ENCODE results near the gene ABHD11. TPM values are rescaled to one million over a fixed set of nuclear protein-coding genes. Genes with fewer than 3 reads are reported as not detected.
"Not testable (repeated sequence)": the region's sequence is repeated elsewhere in the genome, so short reads cannot be mapped to it uniquely, and the experiment has no call there.

The ABHD11 gene
- total RNA-seq, 1 donor = 8.2 TPM

DNA sequence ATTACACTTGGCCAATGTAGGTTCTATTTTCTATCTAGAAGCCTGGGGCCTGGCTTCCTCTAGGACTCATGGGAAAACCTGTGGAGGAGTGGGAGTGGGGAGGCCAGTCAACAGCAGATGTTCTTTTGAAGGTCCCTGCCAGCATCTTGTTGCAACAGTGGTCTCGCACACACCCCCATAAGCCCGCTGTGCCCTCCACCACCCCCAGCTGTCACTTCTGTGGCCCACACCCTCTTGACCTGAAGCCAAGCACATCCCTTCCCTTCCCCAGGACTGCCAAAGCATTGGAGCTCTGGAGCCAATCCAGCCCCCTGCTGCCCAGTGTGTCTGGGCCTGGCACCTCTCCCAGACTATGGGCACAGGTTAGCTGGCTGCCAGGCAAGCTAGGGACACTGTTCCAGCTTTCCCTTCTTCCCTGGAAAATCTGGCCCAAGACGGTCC is 17.2 kb downstream of the ABHD11 start:
- H3K4me3 ChIP-seq (ENCODE audit: low read depth, low read length) = no peak overlapping the region
- DNase-seq (ENCODE audit: low read depth) = no peak
- TF ChIP-seq, protein P1, sequence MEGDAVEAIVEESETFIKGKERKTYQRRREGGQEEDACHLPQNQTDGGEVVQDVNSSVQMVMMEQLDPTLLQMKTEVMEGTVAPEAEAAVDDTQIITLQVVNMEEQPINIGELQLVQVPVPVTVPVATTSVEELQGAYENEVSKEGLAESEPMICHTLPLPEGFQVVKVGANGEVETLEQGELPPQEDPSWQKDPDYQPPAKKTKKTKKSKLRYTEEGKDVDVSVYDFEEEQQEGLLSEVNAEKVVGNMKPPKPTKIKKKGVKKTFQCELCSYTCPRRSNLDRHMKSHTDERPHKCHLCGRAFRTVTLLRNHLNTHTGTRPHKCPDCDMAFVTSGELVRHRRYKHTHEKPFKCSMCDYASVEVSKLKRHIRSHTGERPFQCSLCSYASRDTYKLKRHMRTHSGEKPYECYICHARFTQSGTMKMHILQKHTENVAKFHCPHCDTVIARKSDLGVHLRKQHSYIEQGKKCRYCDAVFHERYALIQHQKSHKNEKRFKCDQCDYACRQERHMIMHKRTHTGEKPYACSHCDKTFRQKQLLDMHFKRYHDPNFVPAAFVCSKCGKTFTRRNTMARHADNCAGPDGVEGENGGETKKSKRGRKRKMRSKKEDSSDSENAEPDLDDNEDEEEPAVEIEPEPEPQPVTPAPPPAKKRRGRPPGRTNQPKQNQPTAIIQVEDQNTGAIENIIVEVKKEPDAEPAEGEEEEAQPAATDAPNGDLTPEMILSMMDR (IDR thresholded peaks at IDR 0.05; ENCODE audit: insufficient read depth, low read depth, low read length) = no peak

DNA sequence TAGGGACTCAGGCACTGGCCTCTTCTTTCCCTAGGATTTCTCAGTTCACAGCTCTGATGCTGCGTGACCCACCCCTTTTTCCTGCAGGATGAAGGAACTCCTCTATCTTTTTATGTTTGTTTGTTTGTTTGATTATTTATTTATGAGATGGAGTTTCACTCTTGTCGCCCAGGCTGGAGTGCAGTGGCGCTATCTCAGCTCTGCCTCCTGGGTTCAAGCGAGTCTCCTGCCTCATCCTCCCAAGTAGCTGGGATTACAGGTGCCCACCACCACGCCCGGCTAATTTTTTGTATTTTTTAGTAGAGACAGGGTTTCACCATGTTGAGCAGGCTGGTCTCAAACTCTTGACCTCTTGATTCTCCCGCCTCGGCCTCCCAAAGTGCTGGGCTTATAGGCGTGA is 18.2 kb downstream of the ABHD11 start:
- not testable (repeated sequence) for DNase-seq (ENCODE audit: low read depth); H3K4me3 ChIP-seq (ENCODE audit: low read depth, low read length)

DNA sequence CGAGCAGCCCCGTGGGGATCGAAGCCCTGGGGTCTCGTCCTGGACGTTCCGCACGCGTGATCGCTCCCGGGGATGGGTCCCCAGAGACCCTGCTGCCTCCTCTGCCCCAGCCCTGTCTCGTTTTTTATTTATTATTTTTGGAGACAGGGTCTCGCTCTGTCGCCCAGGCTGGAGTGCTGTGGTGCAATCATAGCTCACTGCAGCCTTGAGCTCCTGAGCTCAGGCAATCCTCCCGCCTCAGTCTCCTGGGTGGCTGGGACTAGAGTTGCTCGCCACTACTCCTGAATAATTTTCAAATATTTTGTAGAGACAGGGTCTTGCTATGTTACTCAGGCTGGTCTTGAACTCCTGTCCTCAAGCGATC is 18.8 kb downstream of the ABHD11 start:
- TF ChIP-seq, protein P1 (IDR thresholded peaks at IDR 0.05; ENCODE audit: insufficient read depth, low read depth, low read length) = no peak
- peak overlapping the region; percentile 60 for H3K4me3 ChIP-seq (ENCODE audit: low read depth, low read length)
- no peak for DNase-seq (ENCODE audit: low read depth)

DNA sequence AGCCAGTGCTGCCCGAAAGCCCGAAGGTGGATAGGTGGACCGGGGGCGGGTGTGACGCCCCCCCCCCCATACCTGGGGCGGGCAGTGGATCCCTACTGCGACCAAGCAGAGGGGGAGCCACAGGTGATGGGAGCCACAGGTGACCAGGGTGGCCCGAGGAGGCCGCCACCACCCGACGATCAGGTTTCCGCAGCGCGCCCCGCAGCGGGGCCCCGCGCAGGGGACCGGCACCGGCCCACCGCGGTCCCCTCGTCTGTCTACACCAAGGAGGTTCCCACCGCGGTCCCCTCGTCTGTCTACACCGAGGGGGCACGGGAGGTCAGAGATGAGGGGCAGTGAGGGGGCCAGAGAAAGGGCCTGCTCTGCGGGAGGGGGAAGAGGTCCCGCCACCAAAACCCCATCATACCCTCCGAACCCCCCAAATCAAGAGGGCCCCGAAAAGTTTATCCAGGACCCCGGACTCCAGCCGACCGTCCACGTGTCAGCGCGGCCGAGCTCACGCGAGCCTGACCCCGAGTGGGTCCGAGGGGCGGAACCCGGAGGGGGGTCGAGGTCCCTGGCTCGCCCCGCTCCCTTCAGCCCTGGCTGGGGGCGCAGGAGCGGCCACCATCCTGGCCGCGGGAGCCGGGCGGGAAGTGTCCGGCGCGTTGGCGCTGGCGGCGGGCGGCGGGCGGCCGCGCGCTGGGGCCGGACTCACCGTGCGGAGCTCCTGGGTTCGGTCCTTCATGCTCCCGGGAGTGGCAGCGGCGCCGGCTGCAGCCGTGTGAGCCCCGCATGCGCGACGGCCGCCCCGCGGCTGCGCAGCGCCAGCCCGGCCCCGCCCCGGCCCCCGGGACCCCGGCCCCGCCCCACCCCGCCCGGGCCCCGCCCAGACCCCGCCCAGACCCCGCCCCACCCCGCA is 19.4 kb downstream of the ABHD11 start, which contains the start of gene STX1A:
TSS of gene STX1A (minus strand) at position 765 of the 901 bp plus-strand sequence. CDS start at position 727, 38 bp downstream.
- TF ChIP-seq, protein P1 (IDR thresholded peaks at IDR 0.05; ENCODE audit: insufficient read depth, low read depth, low read length) = no peak

DNA sequence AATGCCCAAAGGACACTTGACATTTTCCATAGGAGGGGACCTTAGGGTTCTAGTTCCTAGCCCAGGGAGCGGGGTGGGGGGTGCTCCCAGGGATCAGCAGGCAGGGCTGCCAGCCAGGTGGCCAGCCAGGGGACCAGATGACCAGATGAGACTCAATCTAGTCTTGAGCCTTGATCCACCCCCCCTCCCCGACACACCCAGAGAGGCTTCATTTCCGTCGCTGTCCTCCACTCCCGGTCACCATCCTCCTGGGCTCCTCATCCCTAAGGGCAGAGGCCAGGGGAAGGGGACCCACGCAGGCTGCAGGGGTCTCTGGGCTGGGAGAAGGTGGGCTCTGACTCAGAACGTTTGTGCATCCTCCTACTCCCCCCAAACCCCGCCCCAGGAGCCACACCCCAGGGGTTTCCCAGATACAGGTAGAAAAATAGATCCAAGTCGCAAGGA is 20.1 kb downstream of the ABHD11 start:
- TF ChIP-seq, protein P1 (IDR thresholded peaks at IDR 0.05; ENCODE audit: insufficient read depth, low read depth, low read length) = no peak
- peak overlapping the region; percentile 77 for H3K4me3 ChIP-seq (ENCODE audit: low read depth, low read length)
- no peak for DNase-seq (ENCODE audit: low read depth)

More for the DNA sequence above, 19.4 kb downstream of the ABHD11 start, which contains the start of gene STX1A:
- peak; percentile 64 for DNase-seq (ENCODE audit: low read depth)
- peak within 1 kb of the TSS; percentile 77 for H3K4me3 ChIP-seq (ENCODE audit: low read depth, low read length)

DNA sequence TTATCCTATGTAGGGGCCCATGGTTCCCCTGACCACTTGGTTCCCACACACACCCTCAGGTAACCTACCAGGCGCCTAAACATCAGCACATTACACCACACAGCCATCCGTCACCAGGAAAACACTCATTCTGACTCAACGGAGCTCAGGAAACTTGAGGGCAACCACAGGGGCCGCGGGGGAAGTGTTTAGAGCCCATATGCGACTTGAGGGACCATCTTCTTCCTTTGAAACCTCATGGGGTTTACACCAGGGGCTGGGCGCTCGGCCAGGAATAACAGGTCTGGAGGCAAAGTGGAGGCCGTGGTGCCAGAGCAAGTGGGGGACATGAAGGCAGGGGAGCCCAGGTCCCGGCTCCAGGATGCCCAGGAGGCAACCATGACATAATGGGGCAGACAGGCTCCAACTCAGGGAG is 20.6 kb downstream of the ABHD11 start:
- H3K4me3 ChIP-seq (ENCODE audit: low read depth, low read length) = peak overlapping the region; percentile 77
- DNase-seq (ENCODE audit: low read depth) = peak; percentile 85
- TF ChIP-seq, protein P1 (IDR thresholded peaks at IDR 0.05; ENCODE audit: insufficient read depth, low read depth, low read length) = no peak

DNA sequence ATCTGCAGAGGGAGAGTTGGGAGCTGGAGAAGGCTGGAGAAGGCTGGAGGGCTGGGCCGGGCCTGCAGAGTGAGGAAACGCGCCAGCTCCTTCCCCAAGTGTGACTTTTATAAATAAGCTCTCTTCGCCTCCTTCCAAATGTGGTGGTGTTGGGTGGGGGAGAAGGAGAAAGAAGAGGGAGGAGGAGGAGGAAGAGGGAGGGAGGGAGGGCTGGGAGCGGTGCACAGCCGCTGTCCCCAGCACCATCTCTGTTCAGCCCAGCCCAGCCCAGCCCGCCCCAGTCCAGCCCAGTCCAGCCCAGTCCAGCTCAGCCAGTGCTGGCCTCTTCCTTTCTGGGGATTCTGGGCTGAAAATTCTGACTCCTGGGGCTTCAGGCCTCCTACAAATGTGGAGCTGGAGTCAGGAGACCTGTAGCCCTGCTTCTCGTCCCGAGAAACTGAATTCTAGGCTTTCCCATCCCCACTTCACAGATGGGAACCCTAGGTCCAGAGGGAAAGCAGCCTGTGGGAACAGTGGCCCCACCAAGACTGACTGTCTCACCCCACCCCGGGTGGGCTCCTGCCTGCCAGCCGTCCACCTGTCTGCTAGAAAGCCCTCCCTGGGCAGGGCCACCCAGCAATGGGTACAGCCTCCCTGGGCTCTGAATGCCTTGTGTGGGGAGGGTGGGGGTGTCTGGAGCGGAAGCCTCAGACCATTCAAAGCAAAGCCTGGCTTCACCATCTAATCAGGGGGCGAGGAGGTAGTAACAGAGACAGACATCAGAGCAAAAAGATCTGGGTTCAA is 21.4 kb downstream of the ABHD11 start:
- TF ChIP-seq, protein P1 (IDR thresholded peaks at IDR 0.05; ENCODE audit: insufficient read depth, low read depth, low read length) = no peak
- H3K4me3 ChIP-seq (ENCODE audit: low read depth, low read length) = peak overlapping the region; percentile 77
- peak; percentile 37 for DNase-seq (ENCODE audit: low read depth)

Measured in fibroblast of villous mesenchyme (primary cell).